ENCODE measurements around the gene SREBF1. TPM values are rescaled to one million over a fixed set of nuclear protein-coding genes. Genes with fewer than 3 reads are reported as not detected.

Gene SREBF1
- total RNA-seq, 6 experiments from 2014 or later: 63.8 to 246 (median 173) TPM

DNA sequence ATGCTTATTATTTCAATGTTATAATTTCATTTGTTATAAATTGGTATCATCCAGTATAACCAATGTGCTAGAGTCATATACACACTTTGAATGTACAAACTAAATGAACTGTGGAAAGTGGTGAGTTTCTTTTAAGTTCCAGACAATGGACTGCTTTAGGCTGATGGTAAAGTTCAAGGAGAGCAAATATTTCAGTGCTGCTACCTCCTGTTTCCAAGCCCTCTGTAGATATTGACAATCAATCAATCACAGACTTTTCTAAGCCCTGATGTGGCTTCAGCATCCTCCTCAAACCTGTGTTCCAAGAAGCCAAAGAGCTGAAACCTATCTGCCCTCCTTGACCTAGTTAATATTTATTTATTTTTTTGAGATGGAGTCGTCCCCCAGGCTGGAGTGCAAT lies 28.2 kb upstream of the SREBF1 start:
- no peak for TF ChIP-seq POLR2A (IDR thresholded peaks at IDR 0.05)
- TF ChIP-seq, protein P1, sequence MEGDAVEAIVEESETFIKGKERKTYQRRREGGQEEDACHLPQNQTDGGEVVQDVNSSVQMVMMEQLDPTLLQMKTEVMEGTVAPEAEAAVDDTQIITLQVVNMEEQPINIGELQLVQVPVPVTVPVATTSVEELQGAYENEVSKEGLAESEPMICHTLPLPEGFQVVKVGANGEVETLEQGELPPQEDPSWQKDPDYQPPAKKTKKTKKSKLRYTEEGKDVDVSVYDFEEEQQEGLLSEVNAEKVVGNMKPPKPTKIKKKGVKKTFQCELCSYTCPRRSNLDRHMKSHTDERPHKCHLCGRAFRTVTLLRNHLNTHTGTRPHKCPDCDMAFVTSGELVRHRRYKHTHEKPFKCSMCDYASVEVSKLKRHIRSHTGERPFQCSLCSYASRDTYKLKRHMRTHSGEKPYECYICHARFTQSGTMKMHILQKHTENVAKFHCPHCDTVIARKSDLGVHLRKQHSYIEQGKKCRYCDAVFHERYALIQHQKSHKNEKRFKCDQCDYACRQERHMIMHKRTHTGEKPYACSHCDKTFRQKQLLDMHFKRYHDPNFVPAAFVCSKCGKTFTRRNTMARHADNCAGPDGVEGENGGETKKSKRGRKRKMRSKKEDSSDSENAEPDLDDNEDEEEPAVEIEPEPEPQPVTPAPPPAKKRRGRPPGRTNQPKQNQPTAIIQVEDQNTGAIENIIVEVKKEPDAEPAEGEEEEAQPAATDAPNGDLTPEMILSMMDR (IDR thresholded peaks at IDR 0.05): no peak
- intact Hi-C loops (cut with DNase I): loop anchor here (10.0 kb wide), 2 partner anchors 180 to 190 kb away; partner anchors contain the start of gene RAI1 (in 1 of the 2)
- H3K4me3 ChIP-seq: no peak overlapping the region
- 67% methylated on average over 1 of the region's 1 CpG for WGBS (ENCODE audit: insufficient coverage, low coverage, low lambda C conversion rate, missing lambda C conversion rate)
- H3K27me3 ChIP-seq: no peaks in the 10 kb centered on the region
- DNase-seq (no peak), ATAC-seq (no peak)
- no peaks in the 10 kb centered on the region for H3K36me3 ChIP-seq
- H3K27ac ChIP-seq: no peak overlapping the region
- H3K4me1 ChIP-seq: peaks cover 0 to 11% (median 2%) of the 10 kb centered on the region in 4 donors
- no peaks in the 10 kb centered on the region for H3K9me3 ChIP-seq

DNA sequence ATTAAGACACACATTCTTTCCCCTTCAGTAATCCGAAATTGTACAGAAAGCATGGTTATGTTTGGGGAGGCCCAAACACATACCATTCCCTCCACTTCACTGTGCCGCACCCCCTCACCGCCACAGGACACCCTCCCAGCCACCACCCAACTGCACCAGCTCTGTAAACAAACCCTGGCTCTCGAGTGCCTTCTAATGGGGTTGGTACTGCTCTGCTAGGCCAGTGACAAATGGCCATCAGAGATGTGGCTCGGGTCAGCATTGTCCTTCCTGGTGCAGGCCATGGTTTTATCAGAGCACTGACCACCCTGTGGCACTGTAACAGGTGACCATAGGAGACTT lies 24.0 kb upstream of the SREBF1 start:
- Histone ChIP-seq H3K27me3 (no peaks in the 10 kb centered on the region), H3K4me1 (peaks cover 0 to 14% (median 5%) of the 10 kb centered on the region in 4 donors), H3K36me3 (no peaks in the 10 kb centered on the region), H3K9me3 (no peaks in the 10 kb centered on the region), H3K4me3 (no peak overlapping the region), H3K27ac (no peak overlapping the region)
- intact Hi-C loops (cut with DNase I): loop anchor here (5.0 to 10.0 kb wide), 3 partner anchors 43 to 186 kb away; partner anchors contain the start of gene RAI1 (in 1 of the 2)
- ATAC-seq (no peak), DNase-seq (no peak)
- 58% methylated on average over 5 of the region's 5 CpGs for WGBS (ENCODE audit: insufficient coverage, low coverage, low lambda C conversion rate, missing lambda C conversion rate)
- no peak for TF ChIP-seq POLR2A (IDR thresholded peaks at IDR 0.05)
- TF ChIP-seq, protein P1 (IDR thresholded peaks at IDR 0.05): no peak

DNA sequence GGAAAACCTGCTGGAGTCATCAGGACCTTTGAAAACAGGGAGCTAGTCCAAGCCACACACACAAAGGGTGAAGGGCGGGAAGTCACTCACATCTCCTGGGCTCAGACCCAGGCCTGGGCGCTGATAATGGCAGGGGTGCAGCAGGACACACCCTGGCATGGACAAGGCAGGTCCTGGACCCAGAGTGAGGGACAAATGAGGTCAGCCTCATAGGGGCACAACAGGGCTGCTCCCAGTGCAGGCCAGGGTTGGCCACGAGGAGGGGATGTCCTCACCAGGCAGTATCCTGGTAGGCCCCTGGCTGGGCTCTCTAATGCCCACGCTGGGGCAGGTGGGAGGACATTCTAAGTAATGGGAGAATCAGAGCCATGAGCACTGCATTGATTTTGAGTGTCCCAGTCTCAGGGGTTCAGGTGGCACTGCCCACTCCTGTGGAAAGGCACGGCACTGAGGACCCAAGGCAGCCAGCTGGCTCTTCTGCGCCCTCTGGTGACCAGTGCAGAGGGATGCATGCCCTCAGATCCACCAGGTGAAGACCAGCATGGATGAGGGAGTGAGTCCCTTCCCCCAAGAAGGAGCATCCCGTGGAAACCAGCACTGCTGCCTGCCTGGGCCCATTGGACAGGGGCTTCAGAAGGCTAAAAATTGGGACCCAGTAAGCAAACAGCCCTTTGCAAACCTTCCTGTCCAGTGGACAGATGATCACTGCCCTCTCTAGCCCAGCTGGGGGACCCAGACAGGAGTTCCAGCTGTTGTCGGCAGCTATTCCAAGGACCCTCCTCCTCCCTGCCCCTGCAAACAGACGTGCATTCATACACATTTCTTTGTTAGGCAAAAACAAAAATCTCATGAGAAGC lies 23.4 kb upstream of the SREBF1 start:
- Histone ChIP-seq H3K27ac (peak overlapping the region in 2 of 3 donors; percentile 42 to 64), H3K9me3 (no peaks in the 10 kb centered on the region), H3K27me3 (no peaks in the 10 kb centered on the region), H3K4me3 (no peak overlapping the region), H3K36me3 (no peaks in the 10 kb centered on the region), H3K4me1 (peaks cover 0 to 14% (median 5%) of the 10 kb centered on the region in 4 donors)
- intact Hi-C loops (cut with DNase I): loop anchor here (5.0 to 10.0 kb wide), 3 partner anchors 43 to 185 kb away; partner anchors contain the start of gene RAI1 (in 1 of the 2)
- WGBS (ENCODE audit: insufficient coverage, low coverage, low lambda C conversion rate, missing lambda C conversion rate): 38% methylated on average over 4 of the region's 9 CpGs
- DNase-seq (peak; percentile 89 to 96 (median 95)), ATAC-seq (peak; percentile 89 to 97 (median 94))
- TF ChIP-seq, protein P1 (IDR thresholded peaks at IDR 0.05): peak; percentile 97 to 99 (median 98)
- peak; percentile 13 for TF ChIP-seq POLR2A (IDR thresholded peaks at IDR 0.05)

DNA sequence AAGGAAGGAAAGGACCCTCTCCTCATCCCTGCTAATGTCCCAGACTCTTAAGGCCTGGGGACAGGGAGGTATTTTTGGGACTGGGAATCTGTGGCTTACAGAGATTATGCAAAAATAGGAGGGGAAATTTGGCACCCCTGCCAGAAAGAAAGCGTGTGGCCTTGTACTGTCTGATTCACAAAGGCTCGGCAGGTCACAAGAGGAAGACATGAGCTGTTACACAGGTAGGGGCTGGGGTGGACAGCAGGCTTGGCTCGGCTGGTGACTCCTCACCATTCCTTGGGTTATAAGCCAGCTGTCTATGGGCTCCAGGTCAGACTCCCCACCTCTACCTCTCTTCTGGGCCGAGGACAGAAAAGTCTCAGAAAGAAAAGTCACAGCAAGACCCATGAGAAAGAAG lies 20.7 kb upstream of the SREBF1 start:
- ATAC-seq (no peak), DNase-seq (no peak)
- 100% methylated on average over 1 of the region's 4 CpGs for WGBS (ENCODE audit: insufficient coverage, low coverage, low lambda C conversion rate, missing lambda C conversion rate)
- no peaks in the 10 kb centered on the region for H3K36me3 ChIP-seq
- no peaks in the 10 kb centered on the region for H3K27me3 ChIP-seq
- intact Hi-C loops (cut with DNase I): no loop called here
- H3K9me3 ChIP-seq: no peaks in the 10 kb centered on the region
- H3K4me1 ChIP-seq: peaks cover 0 to 14% (median 5%) of the 10 kb centered on the region in 4 donors
- no peak overlapping the region for H3K4me3 ChIP-seq
- no peak overlapping the region for H3K27ac ChIP-seq
- TF ChIP-seq POLR2A (IDR thresholded peaks at IDR 0.05): no peak
- TF ChIP-seq, protein P1 (IDR thresholded peaks at IDR 0.05): no peak
